Measurements from ENCODE around the gene TCEAL3.
A peak's percentile ranks its signal among the peaks of the same experiment; 100 is the strongest.
"Not testable (repeated sequence)": the region's sequence is repeated elsewhere in the genome, so short reads cannot be mapped to it uniquely, and the experiment has no call there.

TCEAL3 gene

GRCh38 chrX:103628386-103629317 lies 20.9 kb downstream of the TCEAL3 start, which contains the start of gene TCEAL1:
TCEAL1 (plus strand) TSS chrX:103628975; CDS start chrX:103629917, 942 bp downstream.
- DNase-seq = peak; percentile 54

- peak; percentile 56 for DNase-seq
These were observed 21.8 kb downstream of the TCEAL3 start for GRCh38 chrX:103629318-103630170.

DNA sequence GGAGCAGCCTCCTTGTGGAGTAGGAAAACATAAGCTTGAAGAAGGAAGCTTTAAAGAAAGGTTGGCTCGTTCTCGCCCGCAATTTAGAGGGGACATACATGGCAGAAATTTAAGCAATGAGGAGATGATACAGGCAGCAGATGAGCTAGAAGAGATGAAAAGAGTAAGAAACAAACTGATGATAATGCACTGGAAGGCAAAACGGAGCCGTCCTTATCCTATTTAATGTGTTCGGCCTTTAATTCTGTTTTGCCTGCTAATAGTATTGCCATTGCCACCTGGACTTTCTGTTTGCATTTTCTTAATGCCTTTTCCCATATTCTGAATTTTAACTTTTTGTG lies 22.4 kb downstream of the TCEAL3 start:
- no peak for DNase-seq

DNA sequence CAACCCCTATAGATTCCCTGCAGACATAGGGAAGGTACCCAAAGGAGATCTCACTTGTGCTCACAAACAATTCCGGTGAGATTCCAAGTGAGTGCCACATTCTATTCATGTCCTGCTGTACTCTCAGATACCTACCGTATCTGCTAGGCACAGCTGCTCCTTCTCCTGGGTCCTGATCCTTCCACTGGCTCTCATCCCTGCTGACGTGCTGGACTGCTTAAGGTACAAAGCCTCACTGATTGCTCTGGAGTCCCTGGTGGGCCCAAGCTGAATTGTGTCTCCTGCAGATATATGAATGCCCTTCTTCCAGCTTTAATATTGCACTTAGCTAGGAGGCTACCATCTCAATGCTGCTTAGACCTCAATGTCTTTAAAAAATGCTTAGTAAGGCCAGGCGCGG lies 23.4 kb downstream of the TCEAL3 start:
- no peak for DNase-seq

DNA sequence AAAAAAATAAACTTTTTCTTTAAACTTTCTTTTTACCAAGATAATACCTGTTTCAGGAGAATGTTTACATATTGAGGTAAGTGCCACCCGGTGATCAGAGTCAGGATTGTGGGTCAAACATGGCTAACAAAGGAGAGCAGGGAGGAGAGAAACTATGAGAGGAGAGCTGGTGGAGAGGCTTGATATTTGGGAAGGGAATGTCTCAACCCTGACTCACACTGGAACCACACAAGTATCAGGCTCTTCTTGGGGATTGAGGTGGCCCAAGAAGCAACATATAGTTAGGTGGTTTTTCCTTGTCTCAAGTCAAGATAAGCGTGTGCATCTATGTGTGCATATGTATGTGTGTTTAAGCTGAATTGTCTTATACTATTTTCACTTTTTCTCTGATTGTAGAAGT lies 27.7 kb downstream of the TCEAL3 start:
- no peak for DNase-seq

GRCh38 chrX:103637604-103638338 lies 30.0 kb downstream of the TCEAL3 start:
- DNase-seq = no peak

DNA sequence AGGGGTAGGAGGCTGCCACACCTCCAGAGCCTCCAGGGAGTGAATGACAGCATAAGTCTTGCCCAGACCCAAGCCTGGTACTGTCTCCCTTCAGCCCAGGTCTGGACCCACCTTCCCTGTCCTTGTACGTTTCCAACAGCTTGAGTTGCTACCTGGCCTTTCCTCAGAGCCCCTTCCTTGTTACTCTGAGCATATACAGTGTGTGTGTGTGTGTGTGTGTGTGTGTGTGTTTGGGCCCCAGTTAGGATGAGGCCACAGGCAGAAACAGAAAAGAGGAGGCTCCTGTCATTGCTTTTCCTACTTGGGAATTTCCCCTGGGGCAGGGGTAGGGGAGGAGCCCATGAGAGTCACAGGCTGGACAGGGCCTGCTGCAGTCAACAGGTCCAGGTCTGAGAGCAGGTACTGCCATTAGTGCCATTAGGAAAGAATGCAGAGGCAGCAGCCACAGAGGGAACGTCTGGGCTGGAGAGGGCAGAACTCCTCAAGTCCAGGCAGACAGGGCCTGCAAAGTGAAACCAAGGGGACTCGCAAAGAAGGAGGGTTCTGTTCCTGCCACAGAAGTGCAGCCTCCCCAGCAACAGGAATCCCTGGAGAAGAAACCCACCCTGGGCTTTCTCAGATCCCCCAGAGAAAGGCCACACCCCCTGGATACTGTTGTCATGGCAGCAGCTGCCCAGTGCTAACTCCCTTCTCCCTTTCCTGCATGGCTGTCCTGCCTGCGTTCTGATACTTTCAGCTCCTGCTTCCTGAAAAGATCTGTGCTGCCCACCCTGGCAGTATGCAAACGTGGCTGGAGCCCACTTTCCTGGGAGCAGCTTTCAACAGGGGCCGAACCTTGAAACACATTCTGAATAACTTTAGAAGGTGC lies 30.9 kb downstream of the TCEAL3 start:
- DNase-seq = peak; percentile 14

GRCh38 chrX:103640401-103641155 lies 32.8 kb downstream of the TCEAL3 start:
- no peak for DNase-seq

DNA sequence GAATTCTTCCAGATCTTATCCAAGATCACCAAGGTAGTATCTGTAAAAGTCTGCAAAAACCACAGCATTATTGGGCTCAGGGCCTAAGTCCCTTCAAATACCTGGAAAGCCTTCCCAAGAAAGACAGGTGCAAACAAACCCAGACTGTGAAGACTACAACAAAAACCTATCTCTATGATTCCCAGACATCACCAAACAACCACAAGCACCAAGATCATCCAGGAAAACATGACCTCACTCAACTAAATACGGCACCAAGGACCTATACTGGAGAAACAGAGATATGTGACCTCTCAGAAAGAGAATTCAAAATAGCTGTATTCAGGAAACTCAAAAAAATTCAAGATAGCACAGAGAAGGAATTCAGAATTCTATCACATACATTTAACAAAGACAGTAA lies 36.4 kb downstream of the TCEAL3 start:
- no peak for DNase-seq

DNA sequence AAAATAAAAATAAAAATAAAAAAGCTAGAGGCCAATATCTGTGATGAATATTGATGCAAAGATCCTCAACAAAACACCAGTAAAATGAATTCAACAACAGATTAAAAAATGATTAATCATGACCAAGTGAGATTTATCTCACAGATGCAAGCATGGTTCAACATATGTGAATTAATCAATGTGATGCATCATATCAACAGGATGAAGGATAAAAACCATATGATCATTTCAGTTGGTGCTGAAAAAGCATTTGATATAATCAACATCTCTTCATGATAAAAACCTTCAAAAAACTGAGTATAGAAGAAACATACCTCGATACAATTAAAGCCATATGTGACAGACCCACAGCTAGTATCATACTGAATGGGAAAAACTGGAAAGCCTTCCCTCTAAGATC lies 39.9 kb downstream of the TCEAL3 start:
- no peak for DNase-seq

- DNase-seq = no peak
These were observed 43.5 kb downstream of the TCEAL3 start for GRCh38 chrX:103651151-103651773.

DNA sequence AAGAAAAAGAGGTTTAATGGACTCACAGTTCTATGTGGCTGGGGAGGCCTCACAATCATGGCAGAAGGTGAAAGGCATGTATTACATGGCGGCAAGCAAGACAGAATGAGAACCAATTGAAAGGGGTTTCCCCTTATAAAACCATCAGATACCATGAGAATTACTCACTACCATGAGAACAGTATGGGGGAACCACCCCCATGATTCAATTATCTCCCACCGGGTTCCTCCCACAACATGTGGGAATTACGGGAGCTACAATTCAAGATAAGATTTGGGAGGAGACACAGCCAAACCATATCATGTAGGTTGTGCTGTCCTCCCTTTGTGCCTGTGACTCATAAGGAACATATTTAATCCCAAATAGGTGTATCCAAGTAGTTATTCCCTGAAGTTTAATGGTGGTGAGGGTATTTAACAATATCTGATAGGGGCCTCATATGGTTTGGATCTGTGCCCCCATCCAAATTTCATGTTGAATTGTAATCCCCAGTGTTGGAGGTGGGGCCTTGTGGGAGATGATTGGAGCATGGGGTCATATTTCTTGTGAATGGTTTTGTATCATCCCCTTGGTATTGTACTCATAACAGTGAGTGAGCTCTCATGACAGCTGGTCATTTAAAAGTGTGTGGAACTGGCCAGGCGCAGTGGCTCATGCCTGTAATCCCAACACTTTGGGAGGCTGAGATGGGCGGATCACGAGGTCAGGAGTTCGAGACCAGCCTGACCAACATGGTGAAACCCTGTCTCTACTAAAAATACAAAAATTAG lies 47.7 kb downstream of the TCEAL3 start:
- DNase-seq = not testable (repeated sequence)

GRCh38 chrX:103656617-103657016 lies 48.9 kb downstream of the TCEAL3 start:
- DNase-seq = no peak

GRCh38 chrX:103657066-103657465 lies 49.3 kb downstream of the TCEAL3 start:
- not testable (repeated sequence) for DNase-seq

DNA sequence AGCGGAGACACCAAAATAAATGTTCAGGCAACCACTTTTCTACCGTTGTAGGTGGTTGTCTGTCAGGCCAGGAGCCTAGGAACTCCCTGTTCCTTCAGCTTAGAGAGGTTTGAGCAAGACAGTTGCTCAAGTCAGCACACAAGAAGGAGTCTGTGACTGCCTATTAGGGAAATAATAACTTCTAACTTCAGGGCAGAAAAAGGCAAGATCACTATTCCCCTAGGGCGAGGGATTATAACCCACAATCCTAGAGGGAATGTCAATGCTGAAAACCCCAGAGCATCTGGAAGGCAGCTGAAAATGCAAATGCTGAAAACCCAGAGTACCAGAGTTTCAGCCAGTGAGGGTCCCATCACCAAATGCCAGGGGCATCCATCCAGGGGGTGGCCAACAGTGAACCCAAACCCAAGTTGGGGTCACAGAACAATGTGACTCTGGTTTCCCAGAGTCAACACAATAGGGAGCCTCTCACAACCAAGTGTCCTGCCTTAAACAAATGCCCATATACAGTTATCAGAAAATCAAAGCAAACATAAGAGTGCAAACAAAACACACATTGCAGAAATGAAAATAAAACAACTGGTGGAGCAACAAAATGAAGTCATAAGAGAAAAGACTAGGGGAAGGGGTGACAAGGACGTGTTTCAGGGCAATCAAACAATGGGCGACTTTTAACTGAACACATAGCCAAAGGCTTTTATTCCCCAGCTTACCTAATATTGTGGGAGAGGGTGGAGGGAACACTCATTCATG lies 51.1 kb downstream of the TCEAL3 start:
- DNase-seq = no peak

- not testable (repeated sequence) for DNase-seq
These were observed 51.7 kb downstream of the TCEAL3 start for GRCh38 chrX:103659460-103659859.

Data from NCI-H1105 treated with DMSO at 0.1 percent for 48 hours (cell line).